Ovary (tissue), 9 donors: ENCODE data around the gene RNU6-9. TPM values are rescaled to one million over a fixed set of nuclear protein-coding genes. Genes with fewer than 3 reads are reported as not detected.

Experiments
- DNase-seq, 5 donors: peaks; one replicate each; pipeline ENCODE4 v3.0.0-alpha.2; 2019 to 2020
- H3K27ac ChIP-seq, 2 donors: fragments of 200-600 bp; one replicate each; pipeline versions ENCODE4 v1.5.1 to v1.8.0; 2019 to 2022
- H3K27me3 ChIP-seq: fragments of 200-600 bp; one replicate; pipeline ENCODE4 v1.8.0; 2022
- H3K36me3 ChIP-seq: fragments of 200-600 bp; sonication (generic); one replicate; pipeline ENCODE4 v1.5.1; 2019
- H3K4me1 ChIP-seq: one replicate; pipeline ENCODE4 v1.8.1; 2013; ENCODE audit warnings: mild to moderate bottlenecking, moderate library complexity; ENCODE audit not compliant: insufficient read depth
- H3K4me3 ChIP-seq: fragments of 200-600 bp; sonication (generic); one replicate; pipeline ENCODE4 v1.5.1; 2017
- H3K9me3 ChIP-seq, 2 donors: fragments of 200-600 bp in 1 of 2; sonication (generic) in 1 of 2; one replicate each; pipeline versions ENCODE4 v1.5.1 to v1.8.1; 2013 to 2019; ENCODE audit warnings: mild to moderate bottlenecking in 1 of 2, moderate library complexity in 1 of 2
- EP300 ChIP-seq: sonication (generic); formaldehyde crosslinking; IDR thresholded peaks from one replicate; pipeline ENCODE4 v1.6.1; 2017; ENCODE audit warnings: antibody characterized with exemption
- POLR2A ChIP-seq: fragments of 450-650 bp; IDR thresholded peaks from one replicate; pipeline ENCODE4 v1.6.1; 2017; ENCODE audit warnings: antibody characterized with exemption, mild to moderate bottlenecking, moderate library complexity
- WGBS, 3 donors: extraction: QIAGEN DNeasy Blood & Tissue Kit in 1 of 3; methylation state at CpG; one replicate each; pipeline versions ENCODE4 v1.1.5 to v1.1.7; 2013 to 2017; 5-methylcytosine and 5-hydroxymethylcytosine counted together
- intact Hi-C, 4 donors: fragments of 100-400 bp; cut with DNase I; formaldehyde crosslinking; loops; one replicate each; pipeline versions ENCODE4 v1.11.0 to v1.15.1; 2022 to 2023
- polyA plus RNA-seq, 2 donors: library from polyadenylated mRNA; stranded (reverse); fragments of 200-250 nt in 1 of 2; fragments of 350-450 nt in 1 of 2; fragmentation: Illumina TruSeq in 1 of 2; extraction: RNeasy Lipid Tissue Mini Kit (QIAGEN cat#74804) in 1 of 2; gene quantifications; one replicate each; pipeline ENCODE4 v1.2.3, GENCODE V29; 2013 to 2014
- total RNA-seq, 7 donors: library from RNA; depleted of rRNA in 2 of 7; stranded (reverse); fragments of >200 nt in 2 of 7; fragmentation: NEBNext Ultra II Directional in 3 of 7; extraction: Animal tissue kit (Norgen Biotek cat#: 25700) in 3 of 7; gene quantifications; one replicate each; pipeline versions ENCODE4 v1.1.0 to v1.2.4, GENCODE V29; 2016 to 2023
- TF ChIP-seq, protein P1 (sequence below), 3 donors: fragments of 450-650 bp in 2 of 3; fragments of 200-600 bp in 1 of 3; IDR thresholded peaks; one replicate each; pipeline versions ENCODE4 v1.5.1 to v1.8.0; 2016 to 2022; ENCODE audit warnings: antibody characterized with exemption in 3 of 3, mild to moderate bottlenecking in 1 of 3
- donor health status: DM: no; HTN: no; CAD: no; lungs with moderate emphysema.
- donor health status: DM: no; HTN: no; CAD: no.
- donor health status: Bipolar disorder and iron deficiency.
- donor health status: DM: yes; HTN: yes; CAD: no.
- donor health status: DM: no; HTN: no; CAD: no.
- donor health status: DM: yes; HTN: yes; CAD: no.

RNU6-9 gene
- total and polyA plus RNA-seq, 9 donors = not detected

- H3K9me3 ChIP-seq = no peaks in the 10 kb centered on the region
- 87 to 91% (median 89%) methylated on average over 46 to 51 of the region's 51 CpGs for WGBS, 3 donors
- H3K27me3 ChIP-seq = no peaks in the 10 kb centered on the region
- H3K4me3 ChIP-seq = no peak overlapping the region
- TF ChIP-seq, protein P1, sequence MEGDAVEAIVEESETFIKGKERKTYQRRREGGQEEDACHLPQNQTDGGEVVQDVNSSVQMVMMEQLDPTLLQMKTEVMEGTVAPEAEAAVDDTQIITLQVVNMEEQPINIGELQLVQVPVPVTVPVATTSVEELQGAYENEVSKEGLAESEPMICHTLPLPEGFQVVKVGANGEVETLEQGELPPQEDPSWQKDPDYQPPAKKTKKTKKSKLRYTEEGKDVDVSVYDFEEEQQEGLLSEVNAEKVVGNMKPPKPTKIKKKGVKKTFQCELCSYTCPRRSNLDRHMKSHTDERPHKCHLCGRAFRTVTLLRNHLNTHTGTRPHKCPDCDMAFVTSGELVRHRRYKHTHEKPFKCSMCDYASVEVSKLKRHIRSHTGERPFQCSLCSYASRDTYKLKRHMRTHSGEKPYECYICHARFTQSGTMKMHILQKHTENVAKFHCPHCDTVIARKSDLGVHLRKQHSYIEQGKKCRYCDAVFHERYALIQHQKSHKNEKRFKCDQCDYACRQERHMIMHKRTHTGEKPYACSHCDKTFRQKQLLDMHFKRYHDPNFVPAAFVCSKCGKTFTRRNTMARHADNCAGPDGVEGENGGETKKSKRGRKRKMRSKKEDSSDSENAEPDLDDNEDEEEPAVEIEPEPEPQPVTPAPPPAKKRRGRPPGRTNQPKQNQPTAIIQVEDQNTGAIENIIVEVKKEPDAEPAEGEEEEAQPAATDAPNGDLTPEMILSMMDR (IDR thresholded peaks at IDR 0.05) = no peak
- TF ChIP-seq POLR2A (no peak), EP300 (no peak)
- H3K36me3 ChIP-seq = no peaks in the 10 kb centered on the region
- H3K4me1 ChIP-seq = no peaks in the 10 kb centered on the region
- intact Hi-C loops = no loop called here
- DNase-seq = no peak
- no peak overlapping the region for H3K27ac ChIP-seq
These were observed 8.7 kb upstream of the RNU6-9 start for GRCh38 chr19:884420-885211.

DNA sequence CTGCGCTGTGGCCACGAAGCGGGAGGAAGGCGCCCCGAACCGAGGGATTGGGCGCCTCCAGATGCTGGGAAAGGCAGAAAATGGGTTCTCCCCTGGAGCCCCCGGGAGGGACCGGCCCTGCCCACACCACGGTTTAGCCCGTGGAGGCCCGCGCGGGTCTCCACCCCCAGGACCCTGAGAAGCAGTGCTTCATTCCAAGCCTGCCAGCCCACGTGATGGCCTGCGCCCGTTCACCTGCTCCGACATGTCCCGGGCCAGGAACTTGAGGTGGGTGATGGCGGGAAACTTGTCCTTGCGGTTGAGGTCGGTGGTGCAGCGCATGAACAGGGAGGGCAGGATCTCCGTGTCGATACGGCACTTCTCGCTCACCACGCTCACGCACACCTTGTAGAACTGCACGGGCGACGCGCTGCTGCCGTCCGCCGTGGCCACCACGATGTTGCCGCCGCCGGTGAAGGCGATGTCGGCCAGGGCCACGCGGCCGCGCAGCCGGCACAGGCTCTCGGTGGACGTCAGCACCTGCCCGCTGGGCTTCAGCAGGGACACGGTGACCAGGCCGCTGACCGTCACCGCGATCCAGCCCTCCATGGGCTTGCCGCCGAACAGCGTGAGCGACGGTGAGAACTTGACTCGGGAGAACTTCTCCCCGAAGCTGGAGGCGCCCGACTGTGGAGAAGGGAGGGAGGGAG lies 7.6 kb upstream of the RNU6-9 start:
- H3K4me1 ChIP-seq = no peaks in the 10 kb centered on the region
- intact Hi-C loops = no loop called here
- H3K27ac ChIP-seq = no peak overlapping the region
- DNase-seq = no peak
- TF ChIP-seq, protein P1 (IDR thresholded peaks at IDR 0.05) = no peak
- TF ChIP-seq POLR2A (no peak), EP300 (no peak)
- WGBS, 3 donors = 94 to 95% (median 94%) methylated on average over 63 to 64 of the region's 64 CpGs
- no peaks in the 10 kb centered on the region for H3K36me3 ChIP-seq
- no peaks in the 10 kb centered on the region for H3K27me3 ChIP-seq
- H3K4me3 ChIP-seq = no peak overlapping the region
- no peaks in the 10 kb centered on the region for H3K9me3 ChIP-seq

DNA sequence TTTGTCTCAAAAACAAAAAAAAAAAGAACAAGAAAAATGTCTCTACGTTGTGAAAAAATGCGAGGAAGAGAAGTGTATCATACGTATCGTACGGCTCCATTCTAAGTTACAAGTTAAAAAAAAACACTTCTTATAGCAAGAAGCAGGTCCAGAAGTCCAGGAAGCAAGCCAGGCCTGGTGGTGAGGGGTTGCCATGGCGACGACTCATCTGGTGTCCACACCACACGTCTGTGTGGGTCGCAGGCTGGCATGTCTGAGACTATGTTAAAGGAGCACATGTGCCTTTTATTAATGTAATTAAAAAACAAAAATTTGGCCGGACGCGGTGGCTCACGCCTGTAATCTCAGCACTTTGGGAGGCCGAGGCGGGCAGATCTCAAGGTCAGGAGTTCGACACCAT lies 6.2 kb upstream of the RNU6-9 start:
- no peak for DNase-seq
- H3K27me3 ChIP-seq = no peaks in the 10 kb centered on the region
- intact Hi-C loops = no loop called here
- H3K36me3 ChIP-seq = no peaks in the 10 kb centered on the region
- no peaks in the 10 kb centered on the region for H3K9me3 ChIP-seq
- no peak overlapping the region for H3K4me3 ChIP-seq
- no peak overlapping the region for H3K27ac ChIP-seq
- H3K4me1 ChIP-seq = peaks cover 3% of the 10 kb centered on the region
- 77 to 85% (median 81%) methylated on average over 16 of the region's 16 CpGs for WGBS, 3 donors
- TF ChIP-seq, protein P1 (IDR thresholded peaks at IDR 0.05) = no peak
- TF ChIP-seq EP300 (no peak), POLR2A (no peak)

DNA sequence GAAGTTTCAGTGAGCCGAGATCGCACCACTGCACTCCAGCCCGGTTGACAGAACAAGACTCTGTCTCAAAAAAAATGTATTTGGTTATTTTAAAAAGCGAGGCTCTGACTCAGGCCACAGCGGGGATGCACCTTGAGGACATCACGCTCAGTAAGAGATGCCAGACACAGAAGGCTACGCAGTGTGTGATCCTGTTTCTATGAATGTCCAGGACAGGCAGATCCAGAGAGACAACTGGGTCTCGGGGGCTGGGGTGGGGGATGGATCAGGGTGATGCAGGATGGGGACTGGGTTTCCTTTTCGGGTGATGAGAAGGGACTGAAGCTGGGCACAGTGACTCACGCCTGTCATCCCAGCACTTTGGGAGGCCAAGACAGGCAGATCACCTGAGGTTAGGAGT lies 5.7 kb upstream of the RNU6-9 start:
- no peak for DNase-seq
- Histone ChIP-seq H3K27ac (no peak overlapping the region), H3K27me3 (no peaks in the 10 kb centered on the region), H3K4me3 (no peak overlapping the region), H3K4me1 (peaks cover 5% of the 10 kb centered on the region), H3K36me3 (no peaks in the 10 kb centered on the region), H3K9me3 (no peaks in the 10 kb centered on the region)
- intact Hi-C loops = no loop called here
- TF ChIP-seq POLR2A (no peak), EP300 (no peak)
- TF ChIP-seq, protein P1 (IDR thresholded peaks at IDR 0.05) = no peak
- WGBS, 3 donors = 93 to 94% (median 93%) methylated on average over 10 of the region's 10 CpGs
